ENCODE measurements around the gene SEMA3A. TPM values are rescaled to one million over a fixed set of nuclear protein-coding genes. Genes with fewer than 3 reads are reported as not detected.
"Not testable (repeated sequence)": the region's sequence is repeated elsewhere in the genome, so short reads cannot be mapped to it uniquely, and the experiment has no call there.

The SEMA3A gene
- total RNA-seq (2021): 29.2 to 33.3 TPM (median 32.2 TPM) in 3 replicates
- Bru-seq, nascent RNA: percentile 83 among the genes with signal in this experiment
- long read RNA-seq, experiment 1, full-length matches to known transcripts: 60 of 142 reads
- long read RNA-seq, experiment 1, partial matches to known transcripts: 29 of 142 reads
- long read RNA-seq, experiment 1, other reads (novel, unspliced or antisense): 53 of 142 reads
- long read RNA-seq, experiment 2, full-length matches to known transcripts: 4 of 17 reads
- long read RNA-seq, experiment 2, partial matches to known transcripts: 2 of 17 reads
- long read RNA-seq, experiment 2, other reads (novel, unspliced or antisense): 11 of 17 reads
- long read RNA-seq, experiment 3, full-length matches to known transcripts: 2 of 8 reads
- long read RNA-seq, experiment 3, partial matches to known transcripts: 4 of 8 reads
- long read RNA-seq, experiment 3, other reads (novel, unspliced or antisense): 2 of 8 reads

DNA sequence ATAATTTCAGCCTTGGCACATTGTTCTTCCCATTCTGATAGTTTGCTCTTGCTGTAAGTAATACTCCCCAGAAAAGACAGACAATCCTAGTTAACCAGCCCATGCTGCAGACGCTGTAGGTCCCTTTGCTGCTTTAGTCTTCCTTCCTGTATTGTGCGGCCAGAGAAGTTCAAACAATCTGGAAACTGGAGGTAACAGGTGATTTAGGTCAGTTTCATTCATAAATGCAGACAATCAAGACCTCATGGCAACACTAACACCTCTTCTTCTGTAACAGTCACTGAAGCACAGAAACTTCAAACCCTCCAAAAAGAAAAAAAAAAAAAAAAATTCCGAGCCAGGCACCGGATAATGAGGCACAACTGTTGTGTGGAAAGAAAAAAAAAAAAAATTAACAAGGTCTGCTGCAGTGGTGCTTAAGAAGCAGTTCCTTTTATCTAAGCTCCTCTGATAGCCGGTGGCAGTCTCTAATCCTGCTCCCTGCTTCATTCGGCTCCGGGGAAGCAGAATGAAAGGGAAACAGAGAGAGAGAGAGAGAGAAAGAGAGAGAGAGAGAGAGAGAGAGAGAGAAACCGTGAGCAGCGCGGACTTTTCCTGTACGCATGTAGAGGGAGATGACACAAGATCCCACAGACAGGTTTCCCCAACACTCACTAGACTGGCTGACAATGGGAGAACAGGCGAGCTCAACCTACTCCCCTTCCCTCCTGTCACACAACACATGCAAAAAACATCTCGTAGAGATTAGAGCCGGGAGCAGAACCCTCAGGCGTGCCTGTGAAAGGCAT, at the start of gene SEMA3A:
TSS of gene SEMA3A (minus strand) at position 306 of the 788 bp plus-strand sequence. CDS start at position 103, 203 bp downstream.
- Mint-ChIP-seq H3K27me3 (ENCODE audit: low read depth) (no peaks in the 10 kb centered on the region), H3K27ac (peak within 1 kb of the TSS; percentile 95), H3K4me3 (peak within 1 kb of the TSS; percentile 93), H3K36me3 (no peaks in the 10 kb centered on the region), H3K4me1 (peaks cover 53% of the 10 kb centered on the region), H3K9me3 (no peaks in the 10 kb centered on the region)
- TF ChIP-seq, protein P1, sequence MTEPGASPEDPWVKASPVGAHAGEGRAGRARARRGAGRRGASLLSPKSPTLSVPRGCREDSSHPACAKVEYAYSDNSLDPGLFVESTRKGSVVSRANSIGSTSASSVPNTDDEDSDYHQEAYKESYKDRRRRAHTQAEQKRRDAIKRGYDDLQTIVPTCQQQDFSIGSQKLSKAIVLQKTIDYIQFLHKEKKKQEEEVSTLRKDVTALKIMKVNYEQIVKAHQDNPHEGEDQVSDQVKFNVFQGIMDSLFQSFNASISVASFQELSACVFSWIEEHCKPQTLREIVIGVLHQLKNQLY (CRISPR knock-in tag; IDR thresholded peaks at IDR 0.05): no peak
- TF ChIP-seq, protein P2, sequence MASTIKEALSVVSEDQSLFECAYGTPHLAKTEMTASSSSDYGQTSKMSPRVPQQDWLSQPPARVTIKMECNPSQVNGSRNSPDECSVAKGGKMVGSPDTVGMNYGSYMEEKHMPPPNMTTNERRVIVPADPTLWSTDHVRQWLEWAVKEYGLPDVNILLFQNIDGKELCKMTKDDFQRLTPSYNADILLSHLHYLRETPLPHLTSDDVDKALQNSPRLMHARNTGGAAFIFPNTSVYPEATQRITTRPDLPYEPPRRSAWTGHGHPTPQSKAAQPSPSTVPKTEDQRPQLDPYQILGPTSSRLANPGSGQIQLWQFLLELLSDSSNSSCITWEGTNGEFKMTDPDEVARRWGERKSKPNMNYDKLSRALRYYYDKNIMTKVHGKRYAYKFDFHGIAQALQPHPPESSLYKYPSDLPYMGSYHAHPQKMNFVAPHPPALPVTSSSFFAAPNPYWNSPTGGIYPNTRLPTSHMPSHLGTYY (CRISPR knock-in tag; IDR thresholded peaks at IDR 0.05): no peak
- no peak for TF ChIP-seq ZNF232 (CRISPR knock-in tag; IDR thresholded peaks at IDR 0.05)
- no peak for TF ChIP-seq FOXP1 (CRISPR knock-in tag; IDR thresholded peaks at IDR 0.05; ENCODE audit: borderline replicate concordance)
- TF ChIP-seq KAT7 (CRISPR knock-in tag; IDR thresholded peaks at IDR 0.05; ENCODE audit: borderline replicate concordance): no peak
- TF ChIP-seq ZNF121 (CRISPR knock-in tag; IDR thresholded peaks at IDR 0.05): no peak
- TF ChIP-seq, protein P3, sequence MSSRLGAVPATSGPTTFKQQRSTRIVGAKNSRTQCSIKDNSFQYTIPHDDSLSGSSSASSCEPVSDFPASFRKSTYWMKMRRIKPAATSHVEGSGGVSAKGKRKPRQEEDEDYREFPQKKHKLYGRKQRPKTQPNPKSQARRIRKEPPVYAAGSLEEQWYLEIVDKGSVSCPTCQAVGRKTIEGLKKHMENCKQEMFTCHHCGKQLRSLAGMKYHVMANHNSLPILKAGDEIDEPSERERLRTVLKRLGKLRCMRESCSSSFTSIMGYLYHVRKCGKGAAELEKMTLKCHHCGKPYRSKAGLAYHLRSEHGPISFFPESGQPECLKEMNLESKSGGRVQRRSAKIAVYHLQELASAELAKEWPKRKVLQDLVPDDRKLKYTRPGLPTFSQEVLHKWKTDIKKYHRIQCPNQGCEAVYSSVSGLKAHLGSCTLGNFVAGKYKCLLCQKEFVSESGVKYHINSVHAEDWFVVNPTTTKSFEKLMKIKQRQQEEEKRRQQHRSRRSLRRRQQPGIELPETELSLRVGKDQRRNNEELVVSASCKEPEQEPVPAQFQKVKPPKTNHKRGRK (CRISPR knock-in tag; IDR thresholded peaks at IDR 0.05; ENCODE audit: borderline replicate concordance): no peak
- TF ChIP-seq, protein P4, sequence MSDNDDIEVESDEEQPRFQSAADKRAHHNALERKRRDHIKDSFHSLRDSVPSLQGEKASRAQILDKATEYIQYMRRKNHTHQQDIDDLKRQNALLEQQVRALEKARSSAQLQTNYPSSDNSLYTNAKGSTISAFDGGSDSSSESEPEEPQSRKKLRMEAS (CRISPR knock-in tag; IDR thresholded peaks at IDR 0.05): no peak
- no peak; the same call in 1 of the 2 replicates for TF ChIP-seq MYBL2 (CRISPR knock-in tag; IDR thresholded peaks at IDR 0.05)
- TF ChIP-seq CREM (CRISPR knock-in tag; IDR thresholded peaks at IDR 0.05): no peak
- TF ChIP-seq NR1H2 (CRISPR knock-in tag; IDR thresholded peaks at IDR 0.05): no peak
- TF ChIP-seq TEAD1 (CRISPR knock-in tag; IDR thresholded peaks at IDR 0.05): no peak
- CTCF ChIA-PET: interaction anchor here (0.6 to 1.4 kb wide), 2 partner anchors 215 to 316 kb away, joined by 3 read pairs; no protein-coding TSS in a partner anchor
- DNase-seq (ENCODE audit: low spot score) (peak; percentile 20), ATAC-seq (peak; percentile 73)
- POLR2A ChIA-PET: interaction anchor here (0.7 kb wide), 3 partner anchors 196 to 453 kb away, joined by 3 to 5 read pairs (median 3); no protein-coding TSS in a partner anchor

DNA sequence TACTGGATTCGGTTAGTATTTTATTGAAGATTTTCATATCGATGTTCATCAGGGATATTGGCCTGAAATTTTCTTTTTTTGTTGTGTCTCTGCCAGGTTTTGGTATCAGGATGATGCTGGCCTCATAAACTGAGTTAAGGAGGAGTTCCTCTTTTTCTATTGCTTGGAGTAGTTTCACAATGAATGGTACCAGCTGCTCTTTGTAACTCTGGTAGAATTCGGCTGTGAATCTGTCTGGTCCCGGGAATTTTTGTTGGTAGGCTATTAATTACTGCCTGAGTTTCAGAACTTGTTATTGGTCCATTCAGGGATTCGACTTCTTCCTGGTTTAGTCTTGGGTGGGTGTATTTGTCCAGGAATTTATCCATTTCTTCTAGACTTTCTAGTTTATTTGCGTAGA, 48.4 kb upstream of the SEMA3A start:
- H3K4me3 Mint-ChIP-seq; H3K27ac Mint-ChIP-seq; H3K4me1 Mint-ChIP-seq; CTCF ChIA-PET; POLR2A ChIA-PET; DNase-seq (ENCODE audit: low spot score); ATAC-seq; H3K27me3 Mint-ChIP-seq (ENCODE audit: low read depth): not testable (repeated sequence)
- Mint-ChIP-seq H3K9me3 (peaks cover 57% of the 10 kb centered on the region), H3K36me3 (peaks cover 56% of the 10 kb centered on the region)

DNA sequence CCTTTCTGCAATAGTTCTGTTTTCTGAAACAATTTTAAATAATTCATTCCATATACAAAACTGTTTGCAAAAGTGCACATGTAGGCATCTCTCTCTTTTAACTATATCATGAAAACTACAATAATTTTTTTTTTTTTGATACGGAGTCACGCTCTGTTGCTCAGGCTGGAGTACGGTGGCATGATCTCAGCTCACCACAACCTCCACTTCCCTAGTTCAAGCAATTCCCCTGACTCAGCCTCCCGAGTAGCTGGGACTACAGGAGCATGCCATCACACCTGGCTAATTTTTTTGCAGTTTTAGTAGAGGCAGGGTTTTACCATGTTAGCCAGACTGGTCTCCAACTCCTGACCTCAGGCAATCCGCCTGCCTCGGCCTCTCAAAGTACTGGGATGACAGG, 44.0 kb upstream of the SEMA3A start:
- CTCF ChIA-PET: no interaction called here
- DNase-seq (ENCODE audit: low spot score) (no peak), ATAC-seq (no peak)
- H3K36me3 Mint-ChIP-seq: peaks cover 29% of the 10 kb centered on the region
- 0 out of 2 replicates have a peak, but pooled peaks cover 6% of the 10 kb centered on the region for H3K4me1 Mint-ChIP-seq
- no peak overlapping the region for H3K4me3 Mint-ChIP-seq
- peaks cover 36% of the 10 kb centered on the region for H3K9me3 Mint-ChIP-seq
- POLR2A ChIA-PET: interaction anchor here (0.7 kb wide), 1 partner anchor 47 kb away, joined by 3 read pairs; no protein-coding TSS in a partner anchor
- no peak overlapping the region for H3K27ac Mint-ChIP-seq
- H3K27me3 Mint-ChIP-seq (ENCODE audit: low read depth): no peaks in the 10 kb centered on the region; the same call in 1 of the 2 replicates
- TF ChIP-seq, protein P5, sequence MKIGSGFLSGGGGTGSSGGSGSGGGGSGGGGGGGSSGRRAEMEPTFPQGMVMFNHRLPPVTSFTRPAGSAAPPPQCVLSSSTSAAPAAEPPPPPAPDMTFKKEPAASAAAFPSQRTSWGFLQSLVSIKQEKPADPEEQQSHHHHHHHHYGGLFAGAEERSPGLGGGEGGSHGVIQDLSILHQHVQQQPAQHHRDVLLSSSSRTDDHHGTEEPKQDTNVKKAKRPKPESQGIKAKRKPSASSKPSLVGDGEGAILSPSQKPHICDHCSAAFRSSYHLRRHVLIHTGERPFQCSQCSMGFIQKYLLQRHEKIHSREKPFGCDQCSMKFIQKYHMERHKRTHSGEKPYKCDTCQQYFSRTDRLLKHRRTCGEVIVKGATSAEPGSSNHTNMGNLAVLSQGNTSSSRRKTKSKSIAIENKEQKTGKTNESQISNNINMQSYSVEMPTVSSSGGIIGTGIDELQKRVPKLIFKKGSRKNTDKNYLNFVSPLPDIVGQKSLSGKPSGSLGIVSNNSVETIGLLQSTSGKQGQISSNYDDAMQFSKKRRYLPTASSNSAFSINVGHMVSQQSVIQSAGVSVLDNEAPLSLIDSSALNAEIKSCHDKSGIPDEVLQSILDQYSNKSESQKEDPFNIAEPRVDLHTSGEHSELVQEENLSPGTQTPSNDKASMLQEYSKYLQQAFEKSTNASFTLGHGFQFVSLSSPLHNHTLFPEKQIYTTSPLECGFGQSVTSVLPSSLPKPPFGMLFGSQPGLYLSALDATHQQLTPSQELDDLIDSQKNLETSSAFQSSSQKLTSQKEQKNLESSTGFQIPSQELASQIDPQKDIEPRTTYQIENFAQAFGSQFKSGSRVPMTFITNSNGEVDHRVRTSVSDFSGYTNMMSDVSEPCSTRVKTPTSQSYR (CRISPR knock-in tag; IDR thresholded peaks at IDR 0.05): no peak
- no peak for TF ChIP-seq GTF2I (CRISPR knock-in tag; conservative IDR thresholded peaks at IDR 0.05)
- TF ChIP-seq NR2C2 (CRISPR knock-in tag; IDR thresholded peaks at IDR 0.05): no peak
- TF ChIP-seq ZNF138 (CRISPR knock-in tag; conservative IDR thresholded peaks at IDR 0.05): no peak
